Activated naive CD4-positive, alpha-beta T cell treated with anti-CD3 and anti-CD28 coated beads, Interleukin-2, amount 50 U/mL, for 16 hours (primary cell): ENCODE data around the gene FLNC.

Experiments used
- DNase-seq: peaks from one replicate; pipeline ENCODE4 v3.0.0-alpha.2; 2020

The FLNC gene

DNA sequence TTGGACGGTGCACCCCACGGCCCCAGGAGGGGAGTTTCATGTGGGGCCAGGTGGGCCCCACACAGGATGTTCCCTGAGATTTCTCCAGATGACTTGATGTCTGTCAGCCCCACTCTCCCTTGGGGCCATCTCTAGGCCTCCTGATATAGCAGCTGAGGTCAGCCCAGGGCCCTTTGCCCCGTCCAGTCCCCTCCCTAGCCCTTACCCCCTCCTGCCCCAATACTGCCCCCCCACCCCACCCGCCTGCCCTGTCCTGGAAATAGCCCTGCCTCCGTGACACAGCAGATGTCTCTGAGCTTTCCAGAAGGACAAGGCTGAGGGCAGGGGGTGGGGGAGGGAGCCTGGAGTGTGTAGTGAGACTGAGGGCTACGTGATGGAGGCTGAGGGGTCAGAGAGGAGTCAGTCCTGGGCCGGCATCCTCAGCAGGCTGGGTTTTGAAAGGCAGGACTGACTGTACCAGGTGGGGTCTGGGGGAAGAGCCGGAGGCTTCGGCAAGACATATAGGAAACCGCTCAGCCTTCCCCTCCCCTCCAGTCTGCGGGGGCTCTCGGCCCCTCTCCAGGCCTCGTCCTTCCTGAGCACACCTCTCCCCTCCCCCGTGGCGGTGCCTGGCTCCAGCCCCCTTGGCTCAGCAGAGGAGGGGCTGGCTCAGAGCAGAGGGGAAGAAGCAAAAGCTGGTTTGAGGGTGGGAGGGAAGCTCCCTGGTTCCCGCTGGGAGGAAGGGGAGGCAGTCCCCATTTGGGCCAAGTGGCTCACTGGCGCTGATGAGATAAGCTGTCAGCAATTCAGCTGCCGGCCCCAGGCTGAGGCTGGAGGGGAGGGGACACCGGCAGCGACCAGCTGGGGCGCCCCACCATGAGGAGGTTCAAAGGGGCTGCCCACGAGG, 2.0 kb downstream of the FLNC start:
- no peak for DNase-seq

DNA sequence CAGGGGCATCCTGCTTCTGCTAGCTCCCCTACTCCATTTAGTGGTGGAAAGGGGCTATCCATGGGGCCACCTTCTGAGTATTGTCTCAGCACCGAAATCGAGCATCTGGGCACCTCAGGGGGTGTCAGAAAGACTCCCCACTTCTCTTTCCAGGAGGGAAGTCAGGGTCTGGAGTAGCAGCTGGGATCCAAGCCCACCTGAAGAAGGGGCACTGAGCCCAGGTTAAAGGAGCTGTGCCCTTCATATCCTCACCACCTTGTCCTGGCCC, 2.6 kb downstream of the FLNC start:
- no peak for DNase-seq

DNA sequence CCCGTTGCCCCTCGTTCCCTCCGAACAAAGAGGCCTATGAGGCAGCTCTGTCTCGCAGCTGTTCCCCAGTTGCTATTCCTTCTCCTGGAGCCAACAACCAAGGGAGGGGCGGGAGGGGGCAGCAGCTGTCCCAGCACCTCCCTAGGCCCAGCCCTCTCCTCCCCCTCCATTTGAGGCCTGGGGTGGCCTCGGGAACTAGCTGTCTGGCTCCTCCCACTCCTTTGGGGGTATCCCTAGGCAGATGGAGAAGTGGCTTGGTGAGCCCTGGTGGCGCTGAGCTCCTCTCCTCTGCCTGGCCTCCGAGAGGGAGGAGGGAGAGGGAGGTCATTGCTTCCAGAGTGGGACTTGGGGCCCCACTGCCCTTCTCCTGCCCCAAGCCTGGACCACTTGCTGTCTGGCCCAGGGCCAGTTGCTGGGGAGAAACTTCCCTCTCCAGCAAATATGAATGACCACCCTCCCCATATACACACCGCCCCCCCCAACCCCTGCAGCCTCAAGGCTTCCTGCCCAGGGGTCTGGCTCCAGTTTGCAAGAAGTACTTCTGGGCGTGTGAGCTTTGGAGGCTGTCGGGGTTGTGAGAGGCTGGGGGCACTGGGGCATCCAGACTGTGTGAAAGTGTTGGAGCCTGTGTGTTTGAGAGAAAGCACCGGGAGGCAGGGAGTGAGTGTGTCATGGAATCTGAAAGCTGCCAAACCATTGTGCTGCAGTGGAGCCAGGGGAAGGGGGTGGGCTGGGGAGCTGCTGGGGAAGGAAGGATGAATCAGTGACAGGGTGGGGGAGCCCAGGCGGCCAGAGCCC, 3.1 kb downstream of the FLNC start:
- no peak for DNase-seq

DNA sequence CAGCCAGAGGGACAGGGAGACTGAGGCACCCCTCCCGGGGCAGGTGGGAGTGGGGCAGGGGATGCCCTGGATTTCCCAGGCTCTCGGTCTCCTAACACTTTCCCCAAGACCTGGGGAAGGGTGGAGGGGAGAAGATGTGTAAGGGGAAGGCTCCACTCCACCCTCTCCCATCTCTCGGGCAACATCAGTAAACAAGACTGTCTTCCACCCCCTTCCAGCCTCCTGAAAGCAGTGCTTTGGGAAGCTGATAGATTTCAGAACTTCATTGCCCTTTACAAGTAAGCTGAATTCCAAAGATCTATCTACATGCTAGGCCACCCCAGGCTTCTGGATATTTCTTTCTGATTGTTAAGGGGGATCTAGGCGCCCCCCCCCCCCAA, 3.7 kb downstream of the FLNC start:
- DNase-seq = no peak

DNA sequence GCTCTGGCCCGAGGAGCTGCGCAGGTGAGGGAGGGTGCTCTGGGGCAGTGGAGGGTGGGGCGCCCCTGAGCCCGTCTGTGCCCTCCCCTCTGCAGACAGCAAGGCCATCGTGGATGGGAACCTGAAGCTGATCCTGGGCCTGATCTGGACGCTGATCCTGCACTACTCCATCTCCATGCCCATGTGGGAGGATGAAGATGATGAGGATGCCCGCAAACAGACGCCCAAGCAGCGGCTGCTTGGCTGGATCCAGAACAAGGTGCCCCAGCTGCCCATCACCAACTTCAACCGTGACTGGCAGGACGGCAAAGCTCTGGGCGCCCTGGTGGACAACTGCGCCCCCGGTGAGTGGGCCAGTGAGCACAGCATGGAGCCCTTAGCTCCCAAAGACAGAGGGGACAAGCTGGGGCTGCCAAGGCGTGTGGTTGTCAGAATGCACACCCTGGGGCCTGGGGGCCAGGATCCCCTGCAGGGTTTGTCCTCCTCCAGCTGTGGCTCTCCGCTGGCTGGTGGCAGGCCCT, 5.1 kb downstream of the FLNC start:
- no peak for DNase-seq

DNA sequence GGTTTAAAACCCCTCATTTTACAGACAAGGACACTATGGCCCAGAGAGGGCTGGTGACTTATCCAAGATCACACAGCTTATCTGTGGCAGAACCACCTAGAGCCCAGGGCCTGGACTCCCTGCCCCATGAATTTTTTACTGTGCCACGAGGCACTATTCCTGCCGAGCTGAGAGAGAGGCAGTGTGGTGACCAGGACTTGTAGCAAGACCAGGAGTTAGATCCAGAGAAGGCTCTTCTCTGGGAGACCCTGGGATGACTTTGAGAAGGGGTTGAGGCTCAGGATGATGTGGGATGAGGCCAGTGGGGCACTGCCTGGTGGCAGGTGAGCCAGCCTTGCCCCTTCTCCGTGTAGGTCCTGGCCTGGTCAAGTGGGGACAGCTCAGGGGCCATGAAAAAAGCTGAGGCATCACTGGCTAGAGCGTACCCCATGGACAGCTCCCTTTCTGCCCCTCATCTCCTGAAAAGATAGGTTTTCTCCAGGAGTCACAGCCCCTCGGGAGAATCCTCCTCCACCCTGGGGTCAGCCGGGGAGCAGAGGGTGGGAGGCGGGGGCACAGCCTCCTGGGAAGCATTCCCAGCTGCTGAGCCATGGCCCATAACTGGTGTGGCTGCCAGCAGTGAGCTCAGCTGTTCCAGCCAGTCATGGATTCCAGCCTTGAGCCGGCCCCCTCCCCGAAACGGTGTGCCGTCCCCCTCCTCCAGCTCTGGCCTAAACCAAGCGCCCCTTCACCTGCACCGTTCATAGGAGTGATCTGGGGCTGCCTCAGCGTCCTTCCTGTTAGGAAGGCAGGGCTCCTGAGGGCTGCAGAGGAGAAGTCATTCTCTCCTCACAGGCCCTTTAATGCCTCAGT, 5.8 kb downstream of the FLNC start:
- DNase-seq = no peak

DNA sequence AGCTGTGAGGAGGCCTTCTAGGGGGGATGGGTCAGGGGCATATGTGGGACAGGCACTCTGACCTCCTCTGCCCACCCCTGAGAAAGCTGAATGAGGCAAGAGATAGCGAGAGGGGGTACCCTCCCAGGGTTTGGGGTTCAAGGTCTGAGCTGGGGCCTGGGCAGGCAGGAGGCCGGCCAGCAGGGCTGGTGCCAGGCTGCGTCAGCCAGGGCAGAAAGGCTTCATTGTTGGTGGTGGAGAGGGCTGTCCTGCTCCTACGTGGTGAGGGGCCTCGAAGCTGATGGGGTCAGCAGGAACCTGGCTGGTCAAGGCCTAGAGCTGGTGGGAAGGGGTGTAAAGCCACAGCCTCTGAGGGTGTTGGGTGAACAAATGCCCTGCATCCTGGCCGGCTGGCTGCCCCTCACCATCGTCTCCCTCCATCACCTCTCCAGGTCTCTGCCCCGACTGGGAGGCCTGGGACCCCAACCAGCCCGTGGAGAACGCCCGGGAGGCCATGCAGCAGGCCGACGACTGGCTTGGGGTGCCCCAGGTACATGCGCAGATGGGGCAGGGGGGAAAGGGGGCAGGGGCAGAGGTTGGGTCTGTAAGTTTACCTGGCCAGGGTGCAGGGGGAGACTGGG, 6.6 kb downstream of the FLNC start:
- DNase-seq = no peak

DNA sequence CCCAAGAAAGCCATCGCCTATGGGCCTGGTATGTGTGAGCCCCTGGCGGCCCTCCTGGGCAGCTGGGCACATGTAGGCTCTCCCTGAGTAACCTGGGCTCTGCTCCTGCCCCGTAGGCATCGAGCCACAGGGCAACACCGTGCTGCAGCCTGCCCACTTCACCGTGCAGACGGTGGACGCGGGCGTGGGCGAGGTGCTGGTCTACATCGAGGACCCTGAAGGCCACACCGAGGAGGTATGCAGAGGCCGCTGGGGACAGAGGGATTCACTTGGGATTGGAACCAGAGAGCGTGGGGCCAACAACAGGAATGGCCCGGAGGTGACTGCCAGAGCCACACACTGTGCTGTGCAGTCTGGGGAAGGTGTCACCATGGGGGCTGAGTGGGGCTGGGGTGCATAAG, 7.3 kb downstream of the FLNC start:
- no peak for DNase-seq

DNA sequence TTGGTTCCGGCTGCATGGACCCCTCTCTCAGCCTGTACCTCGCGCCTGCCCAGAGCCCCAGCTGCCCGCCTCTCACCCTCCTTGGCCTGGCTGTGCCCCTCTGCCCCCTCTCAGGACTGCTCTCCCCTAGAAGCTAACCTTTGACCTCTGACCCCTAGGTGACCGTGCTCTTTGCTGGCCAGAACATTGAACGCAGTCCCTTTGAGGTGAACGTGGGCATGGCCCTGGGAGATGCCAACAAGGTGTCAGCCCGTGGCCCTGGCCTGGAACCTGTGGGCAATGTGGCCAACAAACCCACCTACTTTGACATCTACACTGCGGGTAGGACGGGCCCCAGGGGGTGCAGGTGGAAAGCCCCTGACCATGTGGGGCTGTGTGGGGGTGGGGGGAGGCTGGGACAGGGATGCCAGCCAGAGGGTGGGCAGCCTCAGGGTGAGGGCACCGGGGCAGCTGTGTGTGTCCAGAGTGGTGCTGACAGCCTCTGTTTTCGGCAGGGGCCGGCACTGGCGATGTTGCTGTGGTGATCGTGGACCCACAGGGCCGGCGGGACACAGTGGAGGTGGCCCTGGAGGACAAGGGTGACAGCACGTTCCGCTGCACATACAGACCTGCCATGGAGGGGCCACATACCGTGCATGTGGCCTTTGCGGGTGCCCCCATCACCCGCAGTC, 8.0 kb downstream of the FLNC start:
- peak; percentile 7 for DNase-seq

DNA sequence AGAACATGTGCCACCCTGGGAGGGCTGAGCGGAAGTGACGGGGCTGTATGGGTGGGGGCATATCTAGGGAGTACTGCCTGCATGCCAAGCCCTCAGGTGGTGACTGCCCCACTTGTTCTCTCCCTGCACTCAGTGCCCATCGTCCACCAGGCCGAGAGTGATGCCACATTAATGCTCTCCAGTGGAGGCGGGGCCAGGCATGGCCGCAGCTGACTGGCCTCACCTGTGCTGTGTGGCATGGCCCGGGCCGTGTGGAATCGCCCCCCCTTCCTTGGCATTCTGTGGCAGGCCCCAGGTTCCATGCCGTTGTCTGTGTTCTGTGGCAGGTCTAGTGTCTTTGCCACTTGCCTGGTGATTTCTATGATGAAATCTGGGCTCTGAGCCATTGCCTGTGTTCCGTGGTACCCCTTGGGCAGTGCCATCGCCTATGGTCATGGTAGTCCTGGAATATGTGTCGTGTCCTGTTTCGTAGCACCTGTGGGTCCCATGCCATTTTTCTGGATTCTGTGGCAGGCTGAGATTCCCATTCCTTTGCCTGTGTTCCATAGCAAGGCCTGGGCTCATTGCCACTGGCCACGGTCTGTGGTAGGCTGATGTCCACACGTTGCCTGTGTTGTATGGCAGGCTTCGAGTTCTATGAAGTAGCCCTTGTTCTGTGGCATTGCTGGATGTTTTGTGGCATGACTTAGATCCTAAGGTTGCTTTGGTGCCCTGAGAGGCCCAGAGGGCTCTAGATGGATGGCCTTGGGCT, 8.9 kb downstream of the FLNC start:
- DNase-seq = peak; percentile 7

DNA sequence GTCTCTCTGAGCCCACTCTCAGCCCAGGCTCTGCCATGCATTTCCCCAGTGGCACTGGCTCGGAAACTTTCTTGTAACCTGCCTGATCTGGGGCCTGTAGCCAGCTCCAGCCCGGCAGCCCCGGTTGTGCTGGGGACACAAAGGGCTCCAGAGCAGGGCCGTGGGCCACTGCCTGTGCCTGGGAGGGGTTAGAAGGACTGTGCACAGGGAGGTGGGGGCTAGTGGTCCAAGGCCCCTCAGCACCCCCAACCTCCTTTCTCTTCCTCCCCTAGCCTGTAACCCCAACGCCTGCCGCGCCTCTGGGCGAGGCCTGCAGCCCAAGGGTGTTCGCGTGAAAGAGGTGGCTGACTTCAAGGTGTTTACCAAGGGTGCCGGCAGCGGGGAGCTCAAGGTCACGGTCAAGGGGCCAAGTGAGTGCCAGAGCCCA, 9.6 kb downstream of the FLNC start:
- DNase-seq = no peak

DNA sequence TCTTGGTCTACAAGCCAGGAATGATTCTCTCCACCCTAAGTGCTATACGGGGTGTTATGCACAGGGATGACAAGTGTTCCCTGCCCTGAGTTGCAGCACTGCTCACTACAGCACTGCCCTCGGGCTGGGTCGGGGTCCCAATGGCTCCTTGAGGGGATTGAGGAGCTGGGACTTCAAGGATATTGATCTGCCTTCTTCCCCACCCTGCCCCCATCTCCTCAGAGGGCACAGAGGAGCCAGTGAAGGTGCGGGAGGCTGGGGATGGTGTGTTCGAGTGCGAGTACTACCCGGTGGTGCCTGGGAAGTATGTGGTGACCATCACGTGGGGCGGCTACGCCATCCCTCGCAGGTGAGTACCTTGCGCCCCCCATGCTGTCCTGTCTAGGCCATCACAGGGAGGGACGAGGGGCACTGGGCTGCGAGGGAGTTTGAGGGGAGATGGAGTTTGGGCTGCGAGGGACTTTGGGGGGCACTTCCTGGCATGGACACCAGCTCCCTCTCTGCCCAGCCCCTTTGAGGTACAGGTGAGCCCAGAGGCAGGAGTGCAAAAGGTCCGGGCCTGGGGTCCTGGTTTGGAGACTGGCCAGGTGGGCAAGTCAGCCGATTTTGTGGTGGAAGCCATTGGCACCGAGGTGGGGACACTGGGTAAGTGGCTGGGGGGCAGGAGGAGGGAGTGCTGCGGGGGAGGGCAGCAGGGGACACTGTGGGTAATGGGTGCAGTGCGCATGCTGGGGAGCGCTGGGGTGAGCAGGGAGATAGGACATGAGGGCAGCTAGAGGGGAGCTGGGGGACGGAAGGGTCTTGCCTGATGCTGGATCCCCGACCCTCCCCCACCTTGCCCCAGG, 10.3 kb downstream of the FLNC start:
- DNase-seq = no peak

DNA sequence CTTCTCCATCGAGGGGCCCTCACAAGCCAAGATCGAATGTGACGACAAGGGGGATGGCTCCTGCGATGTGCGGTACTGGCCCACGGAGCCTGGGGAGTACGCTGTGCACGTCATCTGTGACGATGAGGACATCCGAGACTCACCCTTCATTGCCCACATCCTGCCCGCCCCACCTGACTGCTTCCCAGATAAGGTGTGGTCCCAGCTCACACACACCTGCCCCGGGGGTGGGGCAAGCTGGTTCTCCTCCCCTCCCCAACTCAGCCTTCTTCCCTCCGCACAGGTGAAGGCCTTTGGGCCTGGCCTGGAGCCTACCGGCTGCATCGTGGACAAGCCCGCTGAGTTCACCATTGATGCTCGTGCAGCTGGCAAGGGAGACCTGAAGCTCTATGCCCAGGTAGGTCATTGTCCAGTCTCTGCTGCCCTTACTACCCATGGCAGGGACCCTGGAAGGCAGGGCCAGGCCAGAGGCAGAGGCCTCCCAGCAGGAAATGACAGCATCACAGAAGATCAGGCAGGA, 11.0 kb downstream of the FLNC start:
- no peak for DNase-seq

DNA sequence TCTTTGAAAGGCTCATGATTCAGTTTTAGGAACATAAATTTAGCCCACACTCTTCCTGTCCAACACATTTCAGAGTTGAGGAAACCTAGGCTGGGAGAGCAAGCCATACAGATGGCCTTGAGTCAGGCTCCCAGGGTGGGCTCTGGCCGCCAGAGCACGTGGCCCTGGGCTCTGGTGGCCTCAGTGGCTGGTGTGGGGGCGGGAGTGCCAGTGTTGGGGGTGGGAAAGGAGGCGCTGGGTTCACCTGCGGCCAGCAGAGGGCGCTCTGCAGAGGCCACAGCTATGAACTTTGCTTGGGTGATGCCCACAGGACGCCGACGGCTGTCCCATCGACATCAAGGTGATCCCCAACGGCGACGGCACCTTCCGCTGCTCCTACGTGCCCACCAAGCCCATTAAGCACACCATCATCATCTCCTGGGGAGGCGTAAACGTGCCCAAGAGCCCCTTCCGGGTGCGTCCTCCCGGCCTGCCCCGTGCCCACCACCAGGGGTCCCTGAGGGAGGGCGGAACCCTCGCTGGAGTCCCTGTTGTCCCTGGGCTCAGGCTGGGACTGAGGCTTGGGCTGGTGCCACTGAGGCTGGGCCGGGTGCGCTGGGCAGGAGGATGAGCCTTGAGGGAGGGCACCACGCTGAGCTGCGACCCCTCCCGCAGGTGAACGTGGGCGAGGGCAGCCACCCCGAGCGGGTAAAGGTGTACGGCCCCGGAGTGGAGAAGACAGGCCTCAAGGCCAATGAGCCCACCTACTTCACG, 11.9 kb downstream of the FLNC start:
- DNase-seq = peak; percentile 57

DNA sequence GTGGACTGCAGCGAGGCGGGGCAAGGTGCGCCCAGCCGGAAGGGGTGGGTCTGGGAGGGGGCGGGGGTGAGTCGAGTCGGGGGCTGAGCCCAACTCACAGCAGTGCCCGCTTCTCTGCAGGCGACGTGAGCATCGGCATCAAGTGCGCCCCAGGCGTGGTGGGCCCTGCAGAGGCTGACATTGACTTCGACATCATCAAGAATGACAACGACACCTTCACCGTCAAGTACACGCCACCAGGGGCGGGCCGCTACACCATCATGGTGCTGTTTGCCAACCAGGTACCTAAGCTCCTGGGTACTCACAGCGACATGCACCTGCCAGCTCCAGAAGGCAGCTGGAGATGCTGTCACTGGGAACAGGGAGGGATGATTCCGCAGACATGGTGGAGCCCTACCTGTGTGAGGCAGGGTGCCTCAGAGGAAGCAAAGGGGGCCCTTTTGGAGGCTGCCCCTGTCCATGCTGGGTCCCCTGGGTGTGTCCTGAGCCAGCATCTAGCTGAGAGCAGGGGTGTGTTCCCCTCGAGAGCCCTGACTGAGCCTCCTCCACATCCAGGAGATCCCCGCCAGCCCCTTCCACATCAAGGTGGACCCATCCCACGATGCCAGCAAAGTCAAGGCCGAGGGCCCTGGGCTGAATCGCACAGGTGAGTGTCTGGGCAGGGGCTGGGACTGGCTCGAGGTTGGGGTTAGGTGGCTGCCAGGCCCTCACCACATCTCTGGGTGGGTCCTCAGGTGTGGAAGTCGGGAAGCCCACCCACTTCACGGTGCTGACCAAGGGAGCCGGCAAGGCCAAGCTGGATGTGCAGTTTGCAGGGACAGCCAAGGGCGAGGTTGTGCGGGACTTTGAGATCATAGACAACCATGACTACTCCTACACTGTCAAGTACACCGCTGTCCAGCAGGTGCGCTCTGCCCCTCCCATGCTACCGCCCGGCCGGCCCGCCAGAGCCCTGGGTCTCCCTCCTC, 12.8 kb downstream of the FLNC start:
- no peak for DNase-seq

DNA sequence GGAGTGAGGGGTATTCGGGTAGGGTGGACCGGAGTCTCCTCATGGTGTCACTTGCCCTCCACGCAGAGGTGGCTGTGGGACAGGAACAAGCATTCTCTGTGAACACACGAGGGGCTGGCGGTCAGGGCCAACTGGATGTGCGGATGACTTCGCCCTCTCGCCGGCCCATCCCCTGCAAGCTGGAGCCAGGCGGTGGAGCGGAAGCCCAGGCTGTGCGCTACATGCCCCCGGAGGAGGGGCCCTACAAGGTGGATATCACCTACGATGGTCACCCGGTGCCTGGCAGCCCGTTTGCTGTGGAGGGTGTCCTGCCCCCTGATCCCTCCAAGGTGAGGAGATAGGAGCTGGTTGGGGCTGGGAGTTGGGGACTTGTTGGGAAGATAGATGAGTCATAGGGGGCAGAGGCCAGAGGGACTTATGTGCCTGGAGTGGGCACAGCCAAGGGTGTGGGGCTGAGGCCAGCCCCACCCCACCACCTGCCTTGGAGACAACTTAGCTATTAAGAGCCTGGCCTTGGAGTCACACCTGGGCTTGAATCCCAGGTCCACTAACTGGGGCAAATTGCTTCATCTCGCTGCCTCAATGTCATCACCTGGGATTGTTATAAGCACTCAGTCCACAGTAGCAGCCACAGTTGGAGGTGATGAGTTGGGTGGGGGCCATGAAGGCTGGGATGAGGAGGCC, 13.9 kb downstream of the FLNC start:
- no peak for DNase-seq

DNA sequence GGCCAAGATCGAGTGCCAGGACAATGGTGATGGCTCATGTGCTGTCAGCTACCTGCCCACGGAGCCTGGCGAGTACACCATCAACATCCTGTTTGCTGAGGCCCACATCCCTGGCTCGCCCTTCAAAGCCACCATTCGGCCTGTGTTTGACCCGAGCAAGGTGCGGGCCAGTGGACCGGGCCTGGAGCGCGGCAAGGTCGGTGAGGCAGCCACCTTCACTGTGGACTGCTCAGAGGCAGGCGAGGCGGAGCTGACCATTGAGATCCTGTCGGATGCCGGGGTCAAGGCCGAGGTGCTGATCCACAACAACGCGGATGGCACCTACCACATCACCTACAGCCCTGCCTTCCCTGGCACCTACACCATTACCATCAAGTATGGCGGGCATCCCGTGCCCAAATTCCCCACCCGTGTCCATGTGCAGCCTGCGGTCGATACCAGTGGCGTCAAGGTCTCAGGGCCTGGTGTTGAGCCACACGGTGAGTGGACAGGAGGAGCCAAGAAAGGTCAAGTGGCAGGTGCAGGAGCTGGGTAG, 14.6 kb downstream of the FLNC start:
- DNase-seq = no peak
